ENCODE results near the gene USP40.

The USP40 gene

GRCh38 chr2:233492078-233492477, 74.5 kb downstream of the USP40 start:
- no peak for DNase-seq

GRCh38 chr2:233491326-233491725, 75.3 kb downstream of the USP40 start:
- no peak for DNase-seq

- DNase-seq, result no peak
Measured at GRCh38 chr2:233490831-233491230, 75.8 kb downstream of the USP40 start.

GRCh38 chr2:233489666-233490065, 76.9 kb downstream of the USP40 start:
- no peak for DNase-seq

GRCh38 chr2:233489143-233489542, 77.4 kb downstream of the USP40 start:
- DNase-seq, result no peak

GRCh38 chr2:233487748-233488345, 78.7 kb downstream of the USP40 start:
- no peak for DNase-seq

GRCh38 chr2:233486778-233487552, 79.6 kb downstream of the USP40 start:
- DNase-seq, result no peak

GRCh38 chr2:233486357-233486756, 80.2 kb downstream of the USP40 start:
- DNase-seq, result no peak

- DNase-seq, result no peak
Measured at GRCh38 chr2:233485726-233486125, 80.9 kb downstream of the USP40 start.

- DNase-seq, result no peak
Measured at GRCh38 chr2:233482616-233483015, 84.0 kb downstream of the USP40 start.

- no peak for DNase-seq
Measured at GRCh38 chr2:233481368-233482142, 85.0 kb downstream of the USP40 start.

- no peak for DNase-seq
Measured at GRCh38 chr2:233480490-233481202, 85.9 kb downstream of the USP40 start.

- DNase-seq, result no peak
Measured at GRCh38 chr2:233479616-233480489, 86.7 kb downstream of the USP40 start.

GRCh38 chr2:233477548-233478433, 88.8 kb downstream of the USP40 start:
- DNase-seq, result no peak

GRCh38 chr2:233476651-233477547, 89.7 kb downstream of the USP40 start:
- no peak for DNase-seq

GRCh38 chr2:233476063-233476410, 90.5 kb downstream of the USP40 start:
- no peak for DNase-seq

- DNase-seq, result no peak
Measured at GRCh38 chr2:233474308-233475160, 92.0 kb downstream of the USP40 start.

- no peak for DNase-seq
Measured at GRCh38 chr2:233473878-233474277, 92.7 kb downstream of the USP40 start.

- no peak for DNase-seq
Measured at GRCh38 chr2:233473386-233473791, 93.2 kb downstream of the USP40 start.
